BJ (cell line): ENCODE measurements around the gene OR14K1. TPM values are rescaled to one million over a fixed set of nuclear protein-coding genes. Genes with fewer than 3 reads are reported as not detected.
"Not testable (repeated sequence)": the region's sequence is repeated elsewhere in the genome, so short reads cannot be mapped to it uniquely, and the experiment has no call there.

Experiments
- CTCF ChIA-PET: fragments of 350-600 bp; formaldehyde crosslinking; extraction: SDS; loops from one replicate; lab custom pipeline; 2021; ENCODE audit warnings: antibody characterized with exemption, inconsistent platforms; lab: Yijun Ruan, JAX
- POLR2A ChIA-PET: fragments of 300-600 bp; sonication (Branson Sonifier 250); formaldehyde crosslinking; extraction: SDS; loops from one replicate; lab custom pipeline; 2021; ENCODE audit warnings: antibody characterized with exemption; lab: Charles Lee
- DNase-seq: peaks from one replicate; pipeline ENCODE4 v3.0.0-alpha.2; 2011; ENCODE audit warnings: low read depth
- H3K27me3 ChIP-seq: 2 replicates; pipeline ENCODE4 v1.6.0; 2011; ENCODE audit warnings: low read length; ENCODE audit not compliant: control insufficient read depth, insufficient read depth
- H3K36me3 ChIP-seq: 2 replicates; pipeline ENCODE4 v1.5.1; 2011; ENCODE audit warnings: low read length; ENCODE audit not compliant: control insufficient read depth, insufficient read depth
- H3K4me3 ChIP-seq: 2 replicates; pipeline ENCODE4 v1.5.1; 2011; ENCODE audit warnings: low read depth, mild to moderate bottlenecking, control low read depth, low read length
- CTCF ChIP-seq: IDR thresholded peaks from 2 replicates; pipeline ENCODE4 v1.5.1; 2011; ENCODE audit warnings: low read depth, mild to moderate bottlenecking, control low read depth, inconsistent platforms, low read length, moderate library complexity; ENCODE audit not compliant: insufficient read depth
- polyA minus RNA-seq: library from RNA; depleted of rRNA, polyadenylated mRNA; stranded (reverse); fragments of >200 nt; gene quantifications from 2 replicates; pipeline ENCODE4 v1.2.3, GENCODE V29; 2011; rRNA and poly(A)+ RNA removed
- polyA plus RNA-seq: library from polyadenylated mRNA; depleted of rRNA; stranded (reverse); fragments of >200 nt; gene quantifications from 2 replicates; pipeline ENCODE4 v1.2.3, GENCODE V29; 2011; rRNA removed

The OR14K1 gene
- polyA plus RNA-seq (not detected in 2 replicates), polyA minus RNA-seq (not detected in 2 replicates)

GRCh38 chr1:247738315-247738714 is at the start of gene OR14K1:
Gene OR14K1, plus strand, starts transcription at chr1:247738615. Its CDS starts 0 bp downstream, at chr1:247738615.
- H3K36me3 ChIP-seq, result no peaks in the 10 kb centered on the region
- no peak for TF ChIP-seq CTCF
- CTCF ChIA-PET, result no interaction called here
- H3K27me3 ChIP-seq, result no peaks in the 10 kb centered on the region
- H3K4me3 ChIP-seq, result no peak within 1 kb of the TSS
- POLR2A ChIA-PET, result no interaction called here
- no peak for DNase-seq

- Histone ChIP-seq H3K36me3 (no peaks in the 10 kb centered on the region), H3K4me3 (no peak overlapping the region), H3K27me3 (no peaks in the 10 kb centered on the region)
- DNase-seq, result no peak
- no peak for TF ChIP-seq CTCF
- CTCF ChIA-PET, result no interaction called here
- POLR2A ChIA-PET, result no interaction called here
Measured at GRCh38 chr1:247701338-247701737, 37.1 kb upstream of the OR14K1 start.

GRCh38 chr1:247710681-247711080 is 27.7 kb upstream of the OR14K1 start:
- POLR2A ChIA-PET, H3K4me3 ChIP-seq, DNase-seq, H3K36me3 ChIP-seq, CTCF ChIA-PET, H3K27me3 ChIP-seq: not testable (repeated sequence)

GRCh38 chr1:247713753-247714152 is 24.7 kb upstream of the OR14K1 start:
- no peak for DNase-seq
- ChIA-PET POLR2A (no interaction called here), CTCF (no interaction called here)
- Histone ChIP-seq H3K27me3 (no peaks in the 10 kb centered on the region), H3K36me3 (no peaks in the 10 kb centered on the region), H3K4me3 (no peak overlapping the region)
- TF ChIP-seq CTCF, result no peak

- POLR2A ChIA-PET, result no interaction called here
- no peak for DNase-seq
- CTCF ChIA-PET, result no interaction called here
- no peak for TF ChIP-seq CTCF
- H3K27me3 ChIP-seq, result no peaks in the 10 kb centered on the region
- H3K36me3 ChIP-seq, result no peaks in the 10 kb centered on the region
- H3K4me3 ChIP-seq, result no peak within 1 kb of the TSS
Measured at GRCh38 chr1:247716546-247716945, 21.9 kb upstream of the OR14K1 start, which contains the start of gene OR6F1. Gene OR6F1, minus strand, starts transcription at chr1:247716646. Its CDS starts 3,891 bp downstream, at chr1:247712755.

GRCh38 chr1:247721222-247721621 is 17.2 kb upstream of the OR14K1 start:
- Histone ChIP-seq H3K36me3 (no peaks in the 10 kb centered on the region), H3K27me3 (no peaks in the 10 kb centered on the region), H3K4me3 (no peak overlapping the region)
- CTCF ChIA-PET, result no interaction called here
- TF ChIP-seq CTCF, result no peak
- no peak for DNase-seq
- POLR2A ChIA-PET, result no interaction called here
